AG09309 (cell line): ENCODE measurements around the gene LRR1.
"Not testable (repeated sequence)": the region's sequence is repeated elsewhere in the genome, so short reads cannot be mapped to it uniquely, and the experiment has no call there.

ENCODE experiments used
- DNase-seq: peaks from one replicate; pipeline ENCODE4 v3.0.0-alpha.2; 2010; ENCODE audit warnings: low read depth
- H3K4me3 ChIP-seq: 2 replicates; pipeline ENCODE4 v1.5.1; 2011; ENCODE audit warnings: mild to moderate bottlenecking, low read depth, low read length, moderate library complexity; ENCODE audit not compliant: control insufficient read depth
- CTCF ChIP-seq: IDR thresholded peaks from 2 replicates; pipeline ENCODE4 v1.5.1; 2011; ENCODE audit warnings: mild to moderate bottlenecking, low read depth, low read length, inconsistent platforms; ENCODE audit not compliant: insufficient read depth, control insufficient read depth; ENCODE audit errors: missing control alignments

LRR1 gene

DNA sequence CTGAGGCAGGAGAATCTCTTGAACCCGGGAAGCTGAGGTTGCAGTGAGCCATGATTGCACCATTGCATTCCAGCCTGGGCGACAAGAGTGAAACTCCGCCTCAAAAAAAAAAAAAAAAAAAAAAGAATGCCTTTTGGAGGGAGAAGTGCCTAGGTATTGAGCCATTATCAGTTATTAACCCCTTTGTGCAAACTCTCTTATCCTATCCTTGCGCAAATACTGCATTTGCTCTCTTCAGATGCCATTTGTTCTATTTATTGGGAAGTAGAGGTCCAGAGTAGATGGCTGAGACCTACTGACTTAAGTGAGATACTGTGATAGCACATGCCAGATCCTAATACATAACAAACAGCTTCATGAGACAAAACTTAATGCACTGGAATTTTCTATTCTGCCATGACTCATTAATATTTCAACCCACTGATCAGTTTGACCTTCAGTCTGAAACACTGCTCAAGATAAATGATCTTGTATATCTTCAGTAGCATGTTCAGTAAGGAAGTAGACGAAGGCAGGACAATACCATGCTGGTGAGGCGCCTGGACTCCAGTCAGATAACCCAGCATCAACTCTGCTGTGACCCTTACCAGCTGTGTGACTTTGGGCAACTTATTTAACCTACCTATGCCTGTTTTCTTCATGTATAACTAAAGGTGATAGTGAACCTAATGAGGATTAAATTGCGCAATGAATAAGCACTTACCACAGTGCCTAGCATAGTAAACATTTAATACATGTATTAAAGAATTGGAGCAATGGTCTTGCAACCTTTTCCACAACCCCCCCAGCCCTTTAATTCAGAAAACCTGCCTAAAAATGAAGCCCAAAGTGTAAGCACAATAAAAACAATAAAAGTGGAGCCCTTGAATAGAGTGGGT is 42.0 kb downstream of the LRR1 start:
- DNase-seq = no peak
- no peak overlapping the region for H3K4me3 ChIP-seq
- no peak for TF ChIP-seq CTCF

- DNase-seq = no peak
- H3K4me3 ChIP-seq = no peak overlapping the region
- no peak for TF ChIP-seq CTCF
Measured at GRCh38 chr14:49641697-49642129, 43.0 kb downstream of the LRR1 start.

- no peak overlapping the region for H3K4me3 ChIP-seq
- no peak for DNase-seq
- no peak for TF ChIP-seq CTCF
Measured at GRCh38 chr14:49642163-49642562, 43.4 kb downstream of the LRR1 start.

DNA sequence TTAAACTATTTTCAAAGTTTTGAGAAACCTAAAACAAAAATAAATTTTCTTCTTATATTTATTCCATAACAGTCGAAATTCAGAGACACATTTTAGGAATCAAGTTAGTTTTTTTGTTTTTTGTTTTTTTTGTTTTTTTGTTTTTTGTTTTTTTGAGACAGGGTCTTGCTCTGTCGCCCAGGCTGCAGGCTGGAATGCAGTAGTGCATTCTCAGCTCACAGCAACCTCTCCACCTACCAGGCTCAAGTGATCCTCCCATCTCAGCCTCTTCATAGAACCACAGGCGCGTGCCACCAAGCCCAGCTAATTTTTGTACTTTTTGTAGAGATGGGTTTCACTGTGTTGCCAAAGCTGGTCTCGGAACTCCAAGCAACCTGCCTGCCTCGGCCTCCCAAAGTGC is 54.8 kb downstream of the LRR1 start:
- TF ChIP-seq CTCF = no peak
- H3K4me3 ChIP-seq = no peak overlapping the region
- DNase-seq = no peak

GRCh38 chr14:49654511-49654910 is 55.8 kb downstream of the LRR1 start:
- TF ChIP-seq CTCF = no peak
- H3K4me3 ChIP-seq = no peak overlapping the region
- no peak for DNase-seq

DNA sequence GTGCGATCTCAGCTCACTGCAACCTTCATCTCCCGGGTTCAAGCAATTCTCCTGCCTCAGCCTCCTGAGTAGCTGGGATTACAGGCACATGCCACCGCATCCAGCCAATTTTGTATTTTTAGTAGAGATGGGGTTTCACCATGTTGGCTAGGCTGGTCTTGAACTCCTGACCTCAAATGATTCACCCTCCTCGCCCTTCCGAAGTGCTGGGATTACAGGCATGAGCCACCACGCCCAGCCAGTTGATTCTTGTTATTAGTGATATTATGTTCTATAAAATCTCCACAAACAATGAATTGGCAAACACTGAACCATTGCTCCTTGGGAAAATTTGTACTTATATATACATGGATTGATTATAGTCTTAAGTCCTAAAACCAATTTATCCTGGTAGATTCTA is 58.8 kb downstream of the LRR1 start:
- DNase-seq, H3K4me3 ChIP-seq: not testable (repeated sequence)

DNA sequence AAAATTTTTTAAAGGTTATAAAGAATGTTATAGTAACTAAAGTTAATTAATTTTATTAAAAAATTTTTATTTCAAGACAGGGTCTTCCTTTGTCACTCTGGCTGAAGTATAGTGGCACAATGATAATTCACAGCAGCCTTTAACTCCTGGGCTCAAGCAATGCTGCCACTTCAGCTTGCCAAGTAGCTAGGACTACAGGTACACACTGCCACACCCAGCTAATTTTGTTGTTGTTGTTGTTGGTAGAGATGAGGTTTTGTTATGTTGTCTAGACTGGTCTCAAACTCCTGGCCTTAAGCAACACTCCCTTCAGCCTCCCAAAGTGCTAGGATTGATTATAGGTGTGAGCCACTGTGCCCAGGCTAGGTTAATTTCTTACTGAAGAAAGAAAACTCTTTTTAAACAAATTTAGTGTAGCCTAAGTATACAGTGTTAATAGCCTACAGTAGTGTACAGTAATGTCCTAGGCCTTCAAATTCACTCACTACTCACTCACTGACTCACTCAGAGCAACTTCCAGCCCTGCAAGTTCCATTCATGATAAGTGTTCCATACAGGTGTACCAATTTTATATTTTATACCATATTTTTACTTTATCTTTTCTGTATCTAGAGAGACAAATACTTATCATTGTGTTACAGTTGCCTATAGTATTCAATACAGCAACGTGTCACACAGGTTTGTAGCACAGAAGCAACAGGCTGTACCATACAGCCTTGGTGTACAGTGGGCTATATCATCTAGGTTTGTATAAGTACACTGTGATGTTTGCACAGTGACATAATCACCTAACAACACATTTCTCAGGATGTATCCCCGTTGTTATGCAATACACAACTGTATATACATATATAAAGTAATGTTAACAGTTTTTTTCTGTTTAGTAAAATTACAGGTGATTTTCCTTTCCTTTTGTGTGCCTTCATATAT is 61.1 kb downstream of the LRR1 start:
- DNase-seq = no peak
- H3K4me3 ChIP-seq = no peak overlapping the region
- TF ChIP-seq CTCF = no peak
